GM15510 (cell line): ENCODE measurements around the gene SCN1A.

ENCODE experiments used
- POLR2A ChIP-seq: IDR thresholded peaks from 3 replicates; pipeline ENCODE4 v1.6.1; 2011; ENCODE audit warnings: borderline replicate concordance; ENCODE audit not compliant: insufficient read length; ENCODE audit errors: extremely low read depth

SCN1A gene

GRCh38 chr2:166112193-166112605, 15.6 kb downstream of the SCN1A start:
- no peak for TF ChIP-seq POLR2A

- TF ChIP-seq POLR2A, result no peak
Observed at GRCh38 chr2:166106431-166107015, 21.3 kb downstream of the SCN1A start.

GRCh38 chr2:166104773-166105172, 23.0 kb downstream of the SCN1A start:
- no peak for TF ChIP-seq POLR2A

- no peak for TF ChIP-seq POLR2A
Observed at GRCh38 chr2:166104084-166104483, 23.7 kb downstream of the SCN1A start.

GRCh38 chr2:166094325-166094724, 33.5 kb downstream of the SCN1A start:
- TF ChIP-seq POLR2A, result no peak

- no peak for TF ChIP-seq POLR2A
Observed at GRCh38 chr2:166092889-166093288, 34.9 kb downstream of the SCN1A start.

- TF ChIP-seq POLR2A, result no peak
Observed at GRCh38 chr2:166091439-166091838, 36.4 kb downstream of the SCN1A start.

GRCh38 chr2:166090908-166091307, 36.9 kb downstream of the SCN1A start:
- no peak for TF ChIP-seq POLR2A

GRCh38 chr2:166090346-166090745, 37.5 kb downstream of the SCN1A start:
- no peak for TF ChIP-seq POLR2A

- TF ChIP-seq POLR2A, result no peak
Observed at GRCh38 chr2:166088634-166089033, 39.2 kb downstream of the SCN1A start.

- no peak for TF ChIP-seq POLR2A
Observed at GRCh38 chr2:166084301-166084700, 43.5 kb downstream of the SCN1A start.

GRCh38 chr2:166082736-166083135, 45.1 kb downstream of the SCN1A start:
- TF ChIP-seq POLR2A, result no peak

GRCh38 chr2:166081852-166082251, 46.0 kb downstream of the SCN1A start:
- no peak for TF ChIP-seq POLR2A

- no peak for TF ChIP-seq POLR2A
Observed at GRCh38 chr2:166081131-166081632, 46.6 kb downstream of the SCN1A start.

- TF ChIP-seq POLR2A, result no peak
Observed at GRCh38 chr2:166074430-166074829, 53.4 kb downstream of the SCN1A start.

GRCh38 chr2:166074011-166074410, 53.8 kb downstream of the SCN1A start:
- TF ChIP-seq POLR2A, result no peak

GRCh38 chr2:166070231-166070630, 57.6 kb downstream of the SCN1A start:
- TF ChIP-seq POLR2A, result no peak
